ENCODE data around the gene HPCAL4.

DNA sequence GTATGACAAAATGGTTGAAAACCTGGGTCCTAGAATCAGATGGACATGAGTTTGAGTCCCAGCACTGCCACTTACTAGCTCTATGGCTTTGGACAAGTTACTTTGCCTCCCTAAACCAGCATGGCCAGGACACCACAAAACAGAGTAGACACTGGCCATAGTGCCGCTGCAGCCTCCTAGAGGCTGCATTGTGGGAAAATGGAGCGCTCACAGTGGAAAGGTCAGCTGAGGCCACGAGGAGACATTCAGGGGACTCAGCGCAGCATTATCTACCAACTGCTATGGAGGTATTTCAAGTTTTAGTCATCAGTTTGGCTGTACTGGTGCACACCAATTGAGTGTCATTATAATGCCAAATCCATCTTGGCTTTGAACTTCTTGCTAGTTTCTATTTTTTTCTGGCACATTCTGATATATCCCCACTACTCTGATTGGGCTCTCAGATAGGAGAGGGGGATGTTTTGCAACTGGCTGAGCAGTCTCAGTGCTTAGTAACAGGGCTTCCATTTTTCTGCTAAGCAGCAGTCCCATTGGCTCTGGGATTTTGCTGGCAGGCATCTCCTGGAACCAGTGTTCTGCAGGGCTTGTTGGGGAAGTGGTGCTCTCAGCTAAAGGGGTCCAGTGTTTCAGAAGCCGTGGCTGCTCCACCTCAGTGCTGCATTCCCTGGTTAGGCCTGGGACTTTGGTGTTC, 35.5 kb downstream of the HPCAL4 start:
- TF ChIP-seq, protein P1, sequence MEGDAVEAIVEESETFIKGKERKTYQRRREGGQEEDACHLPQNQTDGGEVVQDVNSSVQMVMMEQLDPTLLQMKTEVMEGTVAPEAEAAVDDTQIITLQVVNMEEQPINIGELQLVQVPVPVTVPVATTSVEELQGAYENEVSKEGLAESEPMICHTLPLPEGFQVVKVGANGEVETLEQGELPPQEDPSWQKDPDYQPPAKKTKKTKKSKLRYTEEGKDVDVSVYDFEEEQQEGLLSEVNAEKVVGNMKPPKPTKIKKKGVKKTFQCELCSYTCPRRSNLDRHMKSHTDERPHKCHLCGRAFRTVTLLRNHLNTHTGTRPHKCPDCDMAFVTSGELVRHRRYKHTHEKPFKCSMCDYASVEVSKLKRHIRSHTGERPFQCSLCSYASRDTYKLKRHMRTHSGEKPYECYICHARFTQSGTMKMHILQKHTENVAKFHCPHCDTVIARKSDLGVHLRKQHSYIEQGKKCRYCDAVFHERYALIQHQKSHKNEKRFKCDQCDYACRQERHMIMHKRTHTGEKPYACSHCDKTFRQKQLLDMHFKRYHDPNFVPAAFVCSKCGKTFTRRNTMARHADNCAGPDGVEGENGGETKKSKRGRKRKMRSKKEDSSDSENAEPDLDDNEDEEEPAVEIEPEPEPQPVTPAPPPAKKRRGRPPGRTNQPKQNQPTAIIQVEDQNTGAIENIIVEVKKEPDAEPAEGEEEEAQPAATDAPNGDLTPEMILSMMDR (IDR thresholded peaks at IDR 0.05): no peak
- no peak for TF ChIP-seq POLR2A (IDR thresholded peaks at IDR 0.05)
